Large intestine (tissue), 3 donors: Measurements from ENCODE around the gene ZBTB8B. TPM values are rescaled to one million over a fixed set of nuclear protein-coding genes. Genes with fewer than 3 reads are reported as not detected.

Source experiments
- DNase-seq, 2 donors: peaks; one replicate each; pipeline versions ENCODE4 v3.0.0 to v3.0.0-alpha.2; 2013
- H3K27ac ChIP-seq: one replicate; pipeline ENCODE4 v1.5.1; 2013; ENCODE audit warnings: low read length
- H3K27me3 ChIP-seq: 2 replicates; pipeline ENCODE4 v1.6.1; 2013; ENCODE audit warnings: low read length; ENCODE audit not compliant: control insufficient read depth, insufficient read depth
- H3K36me3 ChIP-seq: 2 replicates; pipeline ENCODE4 v1.6.1; 2013; ENCODE audit warnings: low read length; ENCODE audit not compliant: control insufficient read depth, insufficient read depth
- H3K4me1 ChIP-seq: one replicate; pipeline ENCODE4 v1.6.1; 2013; ENCODE audit warnings: low read length; ENCODE audit not compliant: control insufficient read depth, insufficient read depth
- H3K4me3 ChIP-seq: one replicate; pipeline ENCODE4 v1.5.1; 2013; ENCODE audit warnings: low read length
- H3K9me3 ChIP-seq: one replicate; pipeline ENCODE4 v1.6.1; 2013; ENCODE audit warnings: mild to moderate bottlenecking, low read depth, low read length, moderate library complexity; ENCODE audit not compliant: control insufficient read depth
- WGBS: methylation state at CpG from one replicate; pipeline ENCODE4 v1.1.5; 2013; ENCODE audit warnings: low lambda C conversion rate; ENCODE audit not compliant: insufficient coverage; 5-methylcytosine and 5-hydroxymethylcytosine counted together
- polyA plus RNA-seq: library from polyadenylated mRNA; unstranded; fragments of 120-200 nt; gene quantifications from one replicate; pipeline ENCODE4 v1.2.1, GENCODE V29; 2013

ZBTB8B gene
- polyA plus RNA-seq, 1 donor = 0.25 TPM

DNA sequence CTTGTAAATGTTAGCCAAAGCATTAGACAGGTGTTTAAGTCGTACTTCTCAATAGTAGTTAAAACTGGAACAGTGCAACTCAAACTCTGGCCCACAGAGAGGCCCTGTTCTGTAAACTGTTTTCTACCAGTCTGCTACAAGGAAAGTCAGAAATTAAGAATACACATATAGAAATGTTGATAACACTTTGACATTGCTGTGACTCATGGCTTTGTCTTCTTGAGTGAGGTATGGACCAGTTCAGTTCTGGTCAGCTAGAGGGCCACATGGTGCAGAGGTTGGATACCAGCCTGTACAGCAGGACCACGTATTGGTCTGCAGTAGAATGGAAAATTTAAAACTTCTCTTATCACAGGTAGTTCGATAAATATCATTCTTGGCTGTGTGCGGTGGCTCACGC is 22.3 kb downstream of the ZBTB8B start:
- DNase-seq = no peak
- no CpG with 5 or more reads among the region's 5 CpGs for WGBS

DNA sequence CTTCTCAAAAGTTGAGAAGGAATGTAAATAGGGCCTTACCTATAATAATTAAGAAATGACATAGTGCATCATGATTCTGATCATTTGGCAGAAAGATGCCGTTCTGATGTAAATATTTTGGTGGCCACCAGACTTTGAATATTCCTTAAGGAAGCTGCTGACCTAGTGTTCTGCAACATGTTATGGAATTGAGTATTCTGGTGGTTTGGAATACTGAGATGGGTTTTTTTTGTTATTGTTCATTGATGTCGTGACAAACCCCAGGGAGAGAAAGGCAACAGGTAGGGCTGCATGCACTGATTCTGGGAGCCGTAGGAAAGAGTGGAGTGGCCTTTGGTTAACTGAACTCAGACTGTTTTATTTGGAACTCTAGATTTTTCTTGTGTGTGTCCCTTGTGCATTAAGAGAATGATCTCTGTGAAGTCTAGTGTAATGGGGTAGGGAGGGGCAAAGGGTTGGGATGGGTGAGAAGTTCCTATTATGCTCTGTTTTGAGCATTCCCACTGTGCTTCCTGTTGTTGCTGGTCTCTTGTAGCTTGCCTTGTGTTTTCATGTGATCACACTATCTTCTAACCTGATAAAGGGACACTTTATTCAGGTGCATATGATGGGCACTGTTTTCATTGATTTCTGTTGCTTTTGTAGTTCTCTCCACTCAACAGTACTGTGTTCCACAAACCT is 25.0 kb downstream of the ZBTB8B start:
- H3K36me3 ChIP-seq = no peaks in the 10 kb centered on the region
- no CpG with 5 or more reads among the region's 3 CpGs for WGBS
- no peak overlapping the region for H3K4me3 ChIP-seq

More for the DNA sequence above, 22.3 kb downstream of the ZBTB8B start:
- Histone ChIP-seq H3K4me1 (no peaks in the 10 kb centered on the region), H3K27ac (no peak overlapping the region), H3K27me3 (no peaks in the 10 kb centered on the region), H3K36me3 (no peaks in the 10 kb centered on the region), H3K9me3 (no peaks in the 10 kb centered on the region), H3K4me3 (no peak overlapping the region)

DNA sequence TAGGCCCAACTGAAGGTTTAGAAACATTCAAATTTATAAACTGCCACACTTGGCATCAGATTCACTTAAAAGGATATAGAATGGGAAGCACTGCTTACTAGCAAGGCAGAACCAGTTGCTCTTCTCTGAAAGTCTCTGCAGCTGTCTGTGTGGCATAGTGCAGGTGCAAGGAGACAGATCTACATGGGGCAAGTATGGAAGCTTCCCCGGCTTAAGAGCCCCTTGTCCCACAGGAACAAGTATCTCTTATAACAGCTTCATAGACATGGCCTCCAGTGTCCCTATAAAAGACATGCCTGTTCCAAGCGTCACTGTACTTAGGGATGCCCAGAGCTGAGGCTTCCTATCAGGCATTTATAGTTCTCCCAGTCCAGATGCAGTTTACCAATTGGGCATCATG is 26.5 kb downstream of the ZBTB8B start:
- H3K4me3 ChIP-seq = no peak overlapping the region
- DNase-seq = no peak
- no peak overlapping the region for H3K27ac ChIP-seq
- no peaks in the 10 kb centered on the region for H3K27me3 ChIP-seq
- WGBS = no CpG with 5 or more reads among the region's 2 CpGs
- H3K9me3 ChIP-seq = no peaks in the 10 kb centered on the region
- no peaks in the 10 kb centered on the region for H3K36me3 ChIP-seq
- H3K4me1 ChIP-seq = no peaks in the 10 kb centered on the region

More for the DNA sequence above, 25.0 kb downstream of the ZBTB8B start:
- no peak for DNase-seq
- no peaks in the 10 kb centered on the region for H3K4me1 ChIP-seq
- H3K27me3 ChIP-seq = no peaks in the 10 kb centered on the region
- no peaks in the 10 kb centered on the region for H3K9me3 ChIP-seq
- H3K27ac ChIP-seq = no peak overlapping the region

DNA sequence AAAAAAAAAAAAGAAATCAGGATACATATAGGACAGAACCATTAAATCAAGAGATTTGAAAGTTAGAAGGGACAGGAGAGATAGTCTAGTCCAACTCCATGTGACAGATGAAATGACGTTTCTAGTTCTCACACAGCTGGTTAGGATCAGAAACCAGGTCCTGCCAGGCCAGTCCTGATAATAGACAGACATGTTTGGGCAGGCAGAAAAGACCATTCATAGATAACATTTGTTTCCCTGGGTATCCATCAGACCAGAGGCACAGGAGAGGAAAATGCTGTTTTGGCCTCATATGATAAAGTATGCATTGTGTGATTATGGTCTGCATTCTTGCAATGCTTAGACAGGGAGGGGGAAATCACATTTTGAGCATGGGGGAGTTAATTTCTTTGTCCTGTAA is 29.3 kb downstream of the ZBTB8B start:
- WGBS = no CpG with 5 or more reads among the region's 1 CpG
- H3K9me3 ChIP-seq = no peaks in the 10 kb centered on the region
- DNase-seq = no peak

DNA sequence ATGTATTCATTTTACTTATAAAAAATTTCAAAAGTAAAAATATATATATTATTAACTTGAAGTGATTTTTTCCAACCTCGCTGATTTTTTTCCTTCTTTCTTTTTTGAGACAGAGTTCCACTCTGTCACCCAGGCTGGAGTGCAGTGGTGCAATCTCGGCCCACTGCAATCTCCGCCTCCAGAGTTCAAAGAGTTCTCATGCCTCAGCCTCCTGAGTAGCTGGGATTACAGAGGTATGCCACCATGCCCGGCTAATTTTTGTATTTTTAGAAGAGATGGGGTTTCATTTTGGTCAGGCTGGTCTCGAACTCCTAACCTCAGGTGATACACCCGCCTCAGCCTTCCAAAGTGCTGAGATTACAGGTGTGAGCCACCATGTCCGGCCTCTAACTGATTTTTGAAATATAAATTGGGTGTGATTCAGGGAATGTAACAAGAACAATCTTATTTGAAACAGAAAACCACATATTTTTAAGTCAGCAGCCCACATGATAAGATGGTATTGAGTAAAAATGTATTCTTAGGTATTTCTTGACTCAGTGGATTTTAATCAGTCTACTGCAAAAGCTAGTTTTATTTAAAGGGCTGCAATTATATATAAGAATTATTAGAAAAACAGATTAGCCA is 30.0 kb downstream of the ZBTB8B start:
- 57% methylated on average over 1 of the region's 7 CpGs for WGBS
- Histone ChIP-seq H3K9me3 (no peaks in the 10 kb centered on the region), H3K36me3 (no peaks in the 10 kb centered on the region), H3K4me3 (no peak overlapping the region), H3K27ac (no peak overlapping the region), H3K27me3 (no peaks in the 10 kb centered on the region), H3K4me1 (no peaks in the 10 kb centered on the region)
- no peak for DNase-seq

More for the DNA sequence above, 29.3 kb downstream of the ZBTB8B start:
- H3K36me3 ChIP-seq = no peaks in the 10 kb centered on the region
- no peaks in the 10 kb centered on the region for H3K27me3 ChIP-seq
- no peaks in the 10 kb centered on the region for H3K4me1 ChIP-seq
- H3K4me3 ChIP-seq = no peak overlapping the region
- H3K27ac ChIP-seq = no peak overlapping the region

DNA sequence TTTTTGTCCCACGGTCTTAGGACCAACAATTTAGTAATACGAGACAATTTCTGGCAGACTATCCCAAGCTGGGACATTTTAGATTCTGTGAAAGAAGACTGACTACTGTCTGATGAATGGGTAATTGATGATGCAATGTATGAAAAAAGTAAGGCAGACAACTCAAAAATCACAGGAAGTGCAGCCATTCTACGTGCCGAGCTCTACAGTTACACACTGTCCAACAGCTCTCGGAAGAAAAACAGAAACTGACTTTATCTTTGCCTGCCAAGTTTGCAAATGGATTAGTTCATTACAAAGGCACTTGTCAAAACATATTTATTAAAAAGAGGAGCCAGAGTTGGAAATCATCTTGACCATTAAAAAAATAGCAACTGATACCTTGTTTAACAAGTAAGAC is 31.3 kb downstream of the ZBTB8B start:
- Histone ChIP-seq H3K4me1 (no peaks in the 10 kb centered on the region), H3K9me3 (no peaks in the 10 kb centered on the region), H3K4me3 (no peak overlapping the region), H3K27me3 (no peaks in the 10 kb centered on the region), H3K36me3 (no peaks in the 10 kb centered on the region), H3K27ac (no peak overlapping the region)
- no peak for DNase-seq
- 100% methylated on average over 2 of the region's 5 CpGs for WGBS

DNA sequence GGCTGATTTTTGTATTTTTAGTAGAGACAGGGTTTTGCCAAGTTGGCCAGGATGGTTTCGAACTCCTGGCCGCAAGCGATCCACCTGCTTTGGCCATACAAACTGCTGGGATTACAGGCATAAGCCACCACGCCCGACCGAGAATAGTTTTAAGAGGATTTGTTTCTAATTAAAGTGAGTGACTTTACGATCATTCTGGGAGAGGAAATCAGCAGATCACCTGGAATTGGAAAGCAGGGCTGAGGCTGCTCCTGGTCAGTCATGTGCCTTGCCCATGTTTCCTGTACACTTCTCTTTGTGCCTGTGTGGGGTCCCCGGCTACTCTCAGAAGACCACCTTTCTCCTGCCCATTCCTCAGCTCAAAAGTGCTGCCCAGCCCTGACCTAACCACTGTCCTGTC is 33.9 kb downstream of the ZBTB8B start:
- Histone ChIP-seq H3K4me1 (no peaks in the 10 kb centered on the region), H3K9me3 (no peaks in the 10 kb centered on the region), H3K36me3 (no peaks in the 10 kb centered on the region), H3K27me3 (no peaks in the 10 kb centered on the region), H3K27ac (no peak overlapping the region), H3K4me3 (no peak overlapping the region)
- no peak for DNase-seq
- WGBS = no CpG with 5 or more reads among the region's 8 CpGs

DNA sequence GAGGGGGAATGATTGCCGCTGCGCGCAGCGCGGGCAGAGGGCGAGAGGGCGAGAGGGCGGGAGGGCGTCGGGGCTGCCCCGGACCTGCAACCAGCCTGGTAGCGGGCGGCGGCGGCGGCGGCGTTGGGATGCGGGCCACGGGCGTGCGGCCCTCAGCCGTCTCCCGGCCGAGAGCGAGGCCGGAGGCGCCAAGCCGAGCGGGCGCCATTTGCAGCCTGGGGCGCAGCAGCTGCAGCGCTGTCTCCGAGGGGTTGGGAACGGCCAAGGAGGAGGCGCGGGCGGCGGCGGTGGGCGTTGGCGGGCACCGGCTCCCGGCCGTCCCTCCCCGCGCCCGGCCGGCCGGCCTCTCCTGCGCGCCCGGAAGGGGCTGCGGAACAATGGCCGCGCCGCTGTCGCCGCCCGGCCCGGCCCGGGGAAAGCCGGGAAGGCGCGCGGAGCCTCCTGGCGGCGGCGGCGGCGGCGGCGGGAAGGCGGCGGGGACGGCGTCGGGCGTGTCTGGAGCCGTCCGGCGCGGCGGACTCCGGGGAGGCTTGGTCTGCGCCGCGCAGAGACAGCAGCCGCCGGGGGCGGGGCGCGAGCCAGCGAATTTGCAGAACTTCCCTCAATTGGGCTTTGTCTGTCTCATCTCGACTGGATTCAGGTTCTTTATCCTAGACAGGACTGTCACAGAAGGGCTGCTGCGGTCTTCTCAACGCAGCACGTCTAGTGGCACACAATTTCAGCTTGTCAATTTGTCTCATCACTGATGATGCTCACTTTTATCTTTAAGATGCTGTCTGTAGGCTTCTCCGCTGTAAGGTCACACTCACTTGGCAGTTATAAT is 35.7 kb downstream of the ZBTB8B start:
- H3K27me3 ChIP-seq = no peaks in the 10 kb centered on the region
- peak; percentile 34 to 74 for DNase-seq
- H3K36me3 ChIP-seq = no peaks in the 10 kb centered on the region
- H3K9me3 ChIP-seq = no peaks in the 10 kb centered on the region
- H3K27ac ChIP-seq = peak overlapping the region; percentile 64
- no CpG with 5 or more reads among the region's 99 CpGs for WGBS
- H3K4me3 ChIP-seq = peak overlapping the region; percentile 47
- no peaks in the 10 kb centered on the region for H3K4me1 ChIP-seq

DNA sequence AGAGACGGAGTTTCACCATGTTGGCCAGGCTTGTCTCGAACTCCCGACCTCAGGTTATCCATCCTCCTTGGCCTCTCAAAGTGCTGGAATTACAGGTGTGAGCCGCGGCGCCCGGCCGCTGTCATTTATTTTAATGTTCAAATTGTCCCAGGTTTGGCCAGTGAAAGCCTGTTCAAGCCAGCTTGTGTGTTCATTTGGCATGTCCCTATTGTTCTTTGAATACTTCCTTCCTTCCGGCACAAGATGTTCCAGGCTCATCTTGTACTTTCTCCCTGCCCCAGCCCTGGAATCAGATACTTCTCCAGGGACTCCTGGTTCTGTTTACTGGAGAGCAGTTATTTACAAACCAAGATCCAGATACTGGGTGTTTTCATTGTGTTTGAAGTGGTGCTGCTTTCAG is 37.0 kb downstream of the ZBTB8B start:
- WGBS = no CpG with 5 or more reads among the region's 9 CpGs
- no peak overlapping the region for H3K4me3 ChIP-seq
- no peak overlapping the region for H3K27ac ChIP-seq
- no peaks in the 10 kb centered on the region for H3K9me3 ChIP-seq
- no peaks in the 10 kb centered on the region for H3K4me1 ChIP-seq
- H3K36me3 ChIP-seq = no peaks in the 10 kb centered on the region
- H3K27me3 ChIP-seq = no peaks in the 10 kb centered on the region
- no peak for DNase-seq

DNA sequence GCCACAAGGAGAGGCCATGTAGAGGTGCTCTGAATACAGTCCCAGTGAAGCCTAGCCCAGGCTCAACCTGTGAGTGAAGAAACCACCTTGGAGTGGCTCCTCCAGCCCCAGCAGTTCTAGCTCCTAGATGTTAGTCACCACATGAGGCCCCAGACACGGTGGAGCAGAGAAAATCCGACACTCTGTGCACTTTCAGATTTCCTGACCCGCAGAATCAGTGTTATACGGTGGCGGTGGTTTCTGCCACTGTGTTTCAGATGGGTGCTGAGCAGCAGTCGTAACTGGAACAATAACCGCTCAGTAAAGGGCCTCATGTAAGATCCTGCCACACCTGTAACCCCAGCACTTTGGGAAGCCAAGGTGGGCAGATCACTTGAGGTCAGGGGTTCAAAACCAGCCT is 38.3 kb downstream of the ZBTB8B start:
- WGBS = no CpG with 5 or more reads among the region's 7 CpGs

More for the DNA sequence above, 38.3 kb downstream of the ZBTB8B start:
- Histone ChIP-seq H3K36me3 (no peaks in the 10 kb centered on the region), H3K9me3 (no peaks in the 10 kb centered on the region), H3K4me3 (no peak overlapping the region), H3K4me1 (no peaks in the 10 kb centered on the region), H3K27me3 (no peaks in the 10 kb centered on the region), H3K27ac (no peak overlapping the region)
- no peak for DNase-seq
